HK-2 (cell line): ENCODE results near the gene ENTR1.

Source experiments
- DNase-seq: peaks from one replicate; pipeline ENCODE4 v3.0.0-alpha.2; 2018; ENCODE audit not compliant: unreplicated experiment

ENTR1 gene

DNA sequence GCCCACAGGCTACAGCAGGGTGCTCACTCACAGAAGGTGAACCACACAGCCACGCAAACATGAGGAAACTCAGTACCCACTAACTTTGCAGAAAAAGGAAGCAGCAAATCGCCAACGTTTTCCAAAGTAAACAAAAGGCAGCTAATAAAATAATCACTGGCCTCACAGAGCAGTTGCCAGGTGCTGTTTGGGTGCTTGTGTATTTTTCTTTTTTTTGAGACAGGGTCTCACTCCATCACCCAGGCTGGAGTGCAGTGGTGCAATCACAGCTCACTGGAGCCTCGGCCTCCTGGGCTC is 14.2 kb downstream of the ENTR1 start:
- DNase-seq: no peak

DNA sequence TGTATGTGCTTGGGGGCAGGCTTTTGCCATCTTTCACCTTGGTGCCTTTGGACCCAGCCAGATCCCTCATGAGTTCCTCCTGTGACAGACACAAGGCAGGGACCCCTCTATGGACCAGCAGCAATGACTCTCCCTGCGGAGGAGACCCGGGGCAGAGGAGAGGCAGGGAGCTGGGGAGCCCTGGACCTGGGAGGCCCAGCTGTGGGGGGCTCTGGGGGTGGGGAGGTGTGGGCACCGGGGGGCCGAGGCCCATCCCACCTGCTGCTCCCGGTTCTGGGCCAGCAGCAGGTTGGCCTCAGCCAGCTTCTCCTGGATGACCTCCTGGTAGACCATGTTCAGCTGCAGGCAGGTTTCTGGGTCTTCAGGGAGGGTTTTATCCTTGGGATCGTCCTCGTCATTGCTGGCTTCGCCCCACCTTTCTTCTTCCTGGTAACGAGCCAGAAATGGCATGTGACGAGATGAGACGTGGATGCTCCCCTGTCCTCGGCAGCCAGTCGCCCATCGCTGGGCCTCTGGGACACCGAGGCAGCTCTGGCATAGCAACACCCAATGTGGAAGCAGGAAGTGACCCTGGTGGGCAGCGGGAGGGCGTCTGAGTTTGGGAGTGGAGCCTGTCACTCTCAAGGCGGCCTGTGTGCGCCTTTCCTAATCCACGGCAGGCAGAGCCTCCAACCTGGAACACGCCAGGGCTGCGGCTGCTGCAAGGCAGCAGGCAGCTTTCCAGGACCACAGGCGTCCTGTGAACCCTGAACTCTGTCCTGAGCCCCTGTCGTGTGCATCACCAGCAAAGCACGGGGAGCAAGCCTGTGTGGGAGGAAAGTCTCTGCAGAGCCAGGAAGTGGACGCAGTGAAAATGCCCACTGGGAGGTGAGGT is 14.8 kb downstream of the ENTR1 start:
- DNase-seq: no peak

DNA sequence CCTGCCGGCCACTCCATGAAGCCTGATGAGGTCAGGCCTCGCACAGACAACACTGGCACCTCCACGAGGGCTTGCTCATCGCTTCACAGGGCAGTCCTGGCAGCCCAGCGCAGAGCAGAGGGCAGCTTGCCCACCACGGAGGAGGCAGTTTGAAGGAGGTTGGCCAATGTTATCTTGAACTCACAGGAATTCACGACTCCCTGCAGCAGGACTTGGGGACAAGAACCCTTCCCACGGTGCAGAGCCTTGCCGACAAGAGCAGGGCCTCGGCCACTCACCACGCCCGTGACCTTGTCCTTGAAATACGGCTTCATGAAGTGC is 15.4 kb downstream of the ENTR1 start:
- no peak for DNase-seq

- DNase-seq: no peak
Measured at GRCh38 chr9:136394312-136395019, 15.9 kb downstream of the ENTR1 start.

- no peak for DNase-seq
Measured at GRCh38 chr9:136393531-136393930, 16.9 kb downstream of the ENTR1 start.

- no peak for DNase-seq
Measured at GRCh38 chr9:136392538-136393449, 17.6 kb downstream of the ENTR1 start.

- no peak for DNase-seq
Measured at GRCh38 chr9:136391737-136392537, 18.5 kb downstream of the ENTR1 start.

GRCh38 chr9:136389396-136389795 is 21.0 kb downstream of the ENTR1 start:
- DNase-seq: no peak

DNA sequence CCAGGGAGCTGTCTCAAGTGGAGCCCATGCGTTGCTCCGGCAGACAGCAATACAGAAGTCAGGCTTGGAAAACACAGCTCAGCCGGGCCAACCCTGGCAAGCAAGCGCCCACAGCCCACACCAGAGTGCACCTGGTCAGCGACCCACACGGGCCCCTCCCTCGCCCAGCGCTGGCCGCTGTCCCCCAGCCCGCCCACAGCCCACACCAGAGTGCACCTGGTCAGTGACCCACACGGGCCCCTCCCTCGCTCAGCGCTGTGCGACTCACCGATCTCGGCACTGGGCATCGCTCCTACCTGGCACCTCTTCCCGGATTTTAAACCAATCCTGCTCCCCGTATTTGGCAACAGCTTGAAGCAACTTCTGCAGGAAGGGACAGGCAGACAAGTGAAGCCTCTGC is 23.2 kb downstream of the ENTR1 start:
- DNase-seq: no peak

GRCh38 chr9:136386018-136386417 is 24.4 kb downstream of the ENTR1 start:
- DNase-seq: no peak

DNA sequence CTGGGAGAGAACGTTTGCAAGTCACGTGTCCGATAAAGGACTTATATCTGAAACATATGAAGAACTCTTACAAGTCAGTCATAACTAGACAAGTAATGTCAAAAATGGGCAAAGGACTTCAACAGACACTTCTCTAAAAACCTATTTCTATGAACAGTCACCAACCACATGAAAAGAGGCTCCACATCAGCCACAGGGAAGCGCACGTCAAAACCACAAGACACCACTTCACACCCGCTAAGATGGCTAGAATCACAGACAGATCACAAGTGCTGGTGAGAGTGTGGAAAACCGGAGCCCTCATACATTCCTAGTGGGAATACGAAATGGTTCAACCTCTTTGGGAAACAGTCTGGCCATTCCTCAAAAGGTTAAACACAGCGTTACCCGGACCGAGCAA is 25.4 kb downstream of the ENTR1 start:
- no peak for DNase-seq

DNA sequence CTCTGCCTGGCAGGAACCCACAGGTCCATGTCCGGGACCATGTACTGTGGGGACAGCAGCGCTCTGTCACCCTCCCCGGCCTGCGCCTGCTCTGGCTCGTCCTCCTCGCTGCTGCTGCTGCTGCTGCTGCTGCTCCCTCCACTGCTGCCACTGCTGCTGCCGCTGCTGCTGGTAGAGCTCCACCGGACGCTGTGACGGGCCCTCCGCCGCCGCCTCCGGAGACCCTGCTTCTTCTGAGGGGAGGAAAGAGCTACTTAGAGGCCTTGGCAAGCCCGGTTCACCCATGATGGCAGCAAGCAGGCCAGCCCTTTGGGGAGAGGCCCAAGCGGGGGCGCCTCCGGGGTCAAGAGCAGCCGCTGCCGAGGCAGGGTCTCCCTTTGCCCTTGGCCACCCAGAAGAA is 27.0 kb downstream of the ENTR1 start:
- no peak for DNase-seq

GRCh38 chr9:136381966-136382513 is 28.4 kb downstream of the ENTR1 start:
- no peak for DNase-seq

GRCh38 chr9:136381311-136381710 is 29.1 kb downstream of the ENTR1 start:
- DNase-seq: no peak

DNA sequence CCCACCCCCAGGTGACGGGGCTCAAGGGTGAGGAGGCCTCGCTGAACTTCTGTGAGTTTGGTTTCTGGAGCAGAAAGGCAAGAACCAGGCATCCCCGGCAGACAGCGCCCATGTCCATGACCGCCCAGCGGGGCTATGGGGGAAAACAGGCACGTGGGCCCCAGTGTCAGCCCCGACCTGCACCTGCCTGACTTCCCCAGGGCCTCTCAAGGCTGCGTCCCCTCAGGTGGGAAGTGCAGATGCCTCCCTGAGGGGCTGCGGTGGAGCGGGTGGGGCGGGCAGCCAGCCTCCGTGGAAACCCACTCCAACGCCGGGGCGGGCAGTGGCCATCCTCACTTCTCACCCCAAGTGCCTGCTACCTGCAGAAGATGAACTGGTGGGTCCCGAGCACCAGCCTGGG is 30.0 kb downstream of the ENTR1 start:
- DNase-seq: no peak

GRCh38 chr9:136379891-136380290 is 30.5 kb downstream of the ENTR1 start:
- DNase-seq: no peak

GRCh38 chr9:136379401-136379800 is 31.0 kb downstream of the ENTR1 start:
- no peak for DNase-seq

GRCh38 chr9:136379003-136379287 is 31.5 kb downstream of the ENTR1 start:
- no peak for DNase-seq

- no peak for DNase-seq
Measured at GRCh38 chr9:136378170-136379002, 32.0 kb downstream of the ENTR1 start.

- DNase-seq: no peak
Measured at GRCh38 chr9:136377341-136378169, 32.9 kb downstream of the ENTR1 start.
